GM18868 (cell line): ENCODE data around the gene CD9.
"Not testable (repeated sequence)": the region's sequence is repeated elsewhere in the genome, so short reads cannot be mapped to it uniquely, and the experiment has no call there.

ENCODE experiments used
- ATAC-seq: cut with Tn5 transposase; IDR thresholded peaks from one replicate; pipeline ENCODE4 v1.9.1; 2021; ENCODE audit warnings: mild to moderate bottlenecking, moderate library complexity; ENCODE audit not compliant: unreplicated experiment

CD9 gene

GRCh38 chr12:6178981-6179761 is 21.0 kb upstream of the CD9 start:
- no peak for ATAC-seq

GRCh38 chr12:6180268-6181051 is 19.7 kb upstream of the CD9 start:
- ATAC-seq, result no peak

GRCh38 chr12:6181166-6181565 is 19.0 kb upstream of the CD9 start:
- no peak for ATAC-seq

- ATAC-seq, result no peak
Observed at GRCh38 chr12:6181583-6182278, 18.5 kb upstream of the CD9 start.

GRCh38 chr12:6182279-6182898 is 17.8 kb upstream of the CD9 start:
- no peak for ATAC-seq

GRCh38 chr12:6183689-6184428 is 16.3 kb upstream of the CD9 start:
- no peak for ATAC-seq

- no peak for ATAC-seq
Observed at GRCh38 chr12:6185961-6186827, 14.0 kb upstream of the CD9 start.

GRCh38 chr12:6187948-6188793 is 12.0 kb upstream of the CD9 start:
- ATAC-seq, result no peak

- no peak for ATAC-seq
Observed at GRCh38 chr12:6189028-6189427, 11.2 kb upstream of the CD9 start.

- not testable (repeated sequence) for ATAC-seq
Observed at GRCh38 chr12:6189952-6190598, 10.1 kb upstream of the CD9 start.

- ATAC-seq, result not testable (repeated sequence)
Observed at GRCh38 chr12:6190767-6191530, 9.3 kb upstream of the CD9 start.

GRCh38 chr12:6192604-6193380 is 7.4 kb upstream of the CD9 start:
- ATAC-seq, result no peak

- no peak for ATAC-seq
Observed at GRCh38 chr12:6193853-6194815, 6.1 kb upstream of the CD9 start.

- ATAC-seq, result no peak
Observed at GRCh38 chr12:6195665-6196535, 4.3 kb upstream of the CD9 start.

- no peak for ATAC-seq
Observed at GRCh38 chr12:6198051-6198450, 2.1 kb upstream of the CD9 start.
